K562 (cell line): ENCODE measurements around the gene MAP3K20. TPM values are rescaled to one million over a fixed set of nuclear protein-coding genes. Genes with fewer than 3 reads are reported as not detected.

Experiments used
- CAMTA2 ChIP-seq: fragments of 250-450 bp; sonication (Bioruptor Pico); conservative IDR thresholded peaks from 2 replicates; pipeline ENCODE4 v1.5.1; 2022
- CEBPG ChIP-seq, 3 experiments: fragments of 200-800 bp in 1 of 3; sonication (Bioruptor generic) in 1 of 3; sonication (generic) in 1 of 3; formaldehyde crosslinking in 1 of 3; IDR thresholded peaks in 2 of 3; conservative IDR thresholded peaks in 1 of 3; 2 replicates each; pipeline versions ENCODE4 v1.6.1 to v1.8.0; 2016 to 2022; ENCODE audit warnings: missing compliant biosample characterization in 2 of 3, missing genetic modification characterization in 2 of 3, mild to moderate bottlenecking in 1 of 3, missing genetic modification reagents in 1 of 3
- CREBBP ChIP-seq: IDR thresholded peaks from one replicate; pipeline ENCODE4 v1.6.1; 2012; ENCODE audit warnings: low read depth, mild to moderate bottlenecking, control low read depth, inconsistent platforms, low read length
- FOXA3 ChIP-seq, 2 experiments: fragments of 450-650 bp in 1 of 2; sonication (generic) in 1 of 2; formaldehyde crosslinking; IDR thresholded peaks in 1 of 2; conservative IDR thresholded peaks in 1 of 2; 2 replicates each; pipeline versions ENCODE4 v1.4.0 to v1.8.0; 2020 to 2022; ENCODE audit warnings: mild to moderate bottlenecking in 2 of 2, missing genetic modification reagents in 1 of 2
- RBM25 ChIP-seq: fragments of 200-400 bp; formaldehyde crosslinking; IDR thresholded peaks from 2 replicates; pipeline ENCODE4 v1.6.1; 2018; ENCODE audit warnings: low read length, low read depth, moderate library complexity; ENCODE audit not compliant: severe bottlenecking
- ZNF212 ChIP-seq: fragments of 450-650 bp; formaldehyde crosslinking; IDR thresholded peaks from 2 replicates; pipeline ENCODE4 v1.4.0; 2020; ENCODE audit warnings: mild to moderate bottlenecking
- polyA plus RNA-seq, 8 experiments: library from polyadenylated mRNA; depleted of rRNA in 4 of 8; stranded (reverse) in 5 of 8; unstranded in 3 of 8; fragments of >200 nt; fragmentation: Nextera tagmentation in 2 of 8; fragmentation: Illumina TruSeq in 1 of 8; extraction: Ambion mirVana in 2 of 8; extraction: Trizol in 1 of 8; gene quantifications; 2 replicates each; pipeline versions ENCODE4 v1.2.1 to v1.2.3, GENCODE V29; 2011 to 2014; ENCODE audit warnings: inconsistent platforms in 1 of 8, missing spikeins in 1 of 8
- total RNA-seq, 7 experiments: library from RNA; depleted of rRNA in 6 of 7; stranded (reverse); fragments of >200 nt in 6 of 7; fragmentation: Illumina TruSeq in 2 of 7; extraction: Trizol in 2 of 7; gene quantifications; 2 replicates each; pipeline versions ENCODE4 v1.2.1 to v1.2.3, GENCODE V29; 2011 to 2021; ENCODE audit warnings: low replicate concordance in 1 of 7
- TF ChIP-seq, protein P1 (sequence below), 2 experiments: IDR thresholded peaks in 1 of 2; conservative IDR thresholded peaks in 1 of 2; 2 replicates each; pipeline ENCODE4 v1.6.1; 2016; ENCODE audit warnings: low read depth in 2 of 2, mild to moderate bottlenecking in 1 of 2, missing compliant biosample characterization in 1 of 2, missing genetic modification characterization in 1 of 2, moderate library complexity in 1 of 2

MAP3K20 gene
- total and polyA plus RNA-seq, 9 of the 15 experiments (the other 6 are each of a cell fraction or from before 2014, with no cell fraction given), result 9.8 to 34.2 (median 27.3) TPM

GRCh38 chr2:173216051-173216450 is 140.4 kb downstream of the MAP3K20 start (continued):
- TF ChIP-seq ZNF212 (CRISPR knock-in tag) (no peak), RBM25 (no peak), CAMTA2 (no peak), CEBPG (CRISPR knock-in tag; IDR thresholded peaks at IDR 0.05) (no peak), CEBPG (tag; conservative IDR thresholded peaks at IDR 0.05 in 1 of 2, IDR thresholded peaks at IDR 0.05 in 1 of 2) (no peak), CREBBP (no peak), FOXA3 (CRISPR knock-in tag; conservative IDR thresholded peaks at IDR 0.05 in 1 of 2, IDR thresholded peaks at IDR 0.05 in 1 of 2) (no peak)
- TF ChIP-seq, protein P1, sequence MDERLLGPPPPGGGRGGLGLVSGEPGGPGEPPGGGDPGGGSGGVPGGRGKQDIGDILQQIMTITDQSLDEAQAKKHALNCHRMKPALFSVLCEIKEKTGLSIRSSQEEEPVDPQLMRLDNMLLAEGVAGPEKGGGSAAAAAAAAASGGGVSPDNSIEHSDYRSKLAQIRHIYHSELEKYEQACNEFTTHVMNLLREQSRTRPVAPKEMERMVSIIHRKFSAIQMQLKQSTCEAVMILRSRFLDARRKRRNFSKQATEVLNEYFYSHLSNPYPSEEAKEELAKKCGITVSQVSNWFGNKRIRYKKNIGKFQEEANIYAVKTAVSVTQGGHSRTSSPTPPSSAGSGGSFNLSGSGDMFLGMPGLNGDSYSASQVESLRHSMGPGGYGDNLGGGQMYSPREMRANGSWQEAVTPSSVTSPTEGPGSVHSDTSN (CRISPR knock-in tag; IDR thresholded peaks at IDR 0.05; ENCODE audit: low read depth), result no peak
- TF ChIP-seq, protein P1 (tag; conservative IDR thresholded peaks at IDR 0.05; ENCODE audit: low read depth), result no peak
